Activated CD4-positive, alpha-beta T cell treated with anti-CD3 and anti-CD28 coated beads, Interleukin-10, Interleukin-2, amounts not matched to agents 100 ng/mL and 50 ng/mL, durations not matched to agents 16 hours and 8 hours (primary cell): ENCODE data around the gene PPM1M.

ENCODE experiments used
- DNase-seq: peaks from one replicate; pipeline ENCODE4 v3.0.0-alpha.2; 2020

The PPM1M gene

GRCh38 chr3:52245322-52246263 lies at the start of gene PPM1M:
TSS of gene PPM1M (plus strand) at chr3:52245759. CDS start at chr3:52245825, 66 bp downstream.
- DNase-seq, result peak; percentile 65

- no peak for DNase-seq
Observed at GRCh38 chr3:52195823-52196331, 49.7 kb upstream of the PPM1M start.

- no peak for DNase-seq
Observed at GRCh38 chr3:52196977-52197376, 48.6 kb upstream of the PPM1M start.

- DNase-seq, result no peak
Observed at GRCh38 chr3:52197499-52197841, 48.1 kb upstream of the PPM1M start.

- DNase-seq, result peak; percentile 96
Observed at GRCh38 chr3:52197842-52198625, 47.5 kb upstream of the PPM1M start, which contains the start of gene ALAS1. TSS of gene ALAS1 (plus strand) at chr3:52198160. CDS start at chr3:52199242, 1,082 bp downstream.

GRCh38 chr3:52198643-52199608 lies 46.6 kb upstream of the PPM1M start:
- no peak for DNase-seq

GRCh38 chr3:52200981-52201679 lies 44.4 kb upstream of the PPM1M start:
- no peak for DNase-seq

GRCh38 chr3:52202384-52203077 lies 43.0 kb upstream of the PPM1M start:
- DNase-seq, result no peak

- DNase-seq, result no peak
Observed at GRCh38 chr3:52203701-52204100, 41.9 kb upstream of the PPM1M start.

- peak; percentile 26 for DNase-seq
Observed at GRCh38 chr3:52204337-52205073, 41.1 kb upstream of the PPM1M start.

- no peak for DNase-seq
Observed at GRCh38 chr3:52205727-52206372, 39.7 kb upstream of the PPM1M start.

GRCh38 chr3:52208556-52208955 lies 37.0 kb upstream of the PPM1M start:
- DNase-seq, result no peak

GRCh38 chr3:52210037-52210436 lies 35.5 kb upstream of the PPM1M start:
- DNase-seq, result no peak

GRCh38 chr3:52210550-52211046 lies 35.0 kb upstream of the PPM1M start:
- DNase-seq, result no peak

GRCh38 chr3:52211268-52211891 lies 34.2 kb upstream of the PPM1M start:
- no peak for DNase-seq

- DNase-seq, result no peak
Observed at GRCh38 chr3:52213005-52213404, 32.6 kb upstream of the PPM1M start.

- DNase-seq, result no peak
Observed at GRCh38 chr3:52213901-52214300, 31.7 kb upstream of the PPM1M start.

- DNase-seq, result no peak
Observed at GRCh38 chr3:52215351-52215750, 30.2 kb upstream of the PPM1M start.
